ENCODE data around the gene UCK1.
A peak's percentile ranks its signal among the peaks of the same experiment; 100 is the strongest.

Gene UCK1

DNA sequence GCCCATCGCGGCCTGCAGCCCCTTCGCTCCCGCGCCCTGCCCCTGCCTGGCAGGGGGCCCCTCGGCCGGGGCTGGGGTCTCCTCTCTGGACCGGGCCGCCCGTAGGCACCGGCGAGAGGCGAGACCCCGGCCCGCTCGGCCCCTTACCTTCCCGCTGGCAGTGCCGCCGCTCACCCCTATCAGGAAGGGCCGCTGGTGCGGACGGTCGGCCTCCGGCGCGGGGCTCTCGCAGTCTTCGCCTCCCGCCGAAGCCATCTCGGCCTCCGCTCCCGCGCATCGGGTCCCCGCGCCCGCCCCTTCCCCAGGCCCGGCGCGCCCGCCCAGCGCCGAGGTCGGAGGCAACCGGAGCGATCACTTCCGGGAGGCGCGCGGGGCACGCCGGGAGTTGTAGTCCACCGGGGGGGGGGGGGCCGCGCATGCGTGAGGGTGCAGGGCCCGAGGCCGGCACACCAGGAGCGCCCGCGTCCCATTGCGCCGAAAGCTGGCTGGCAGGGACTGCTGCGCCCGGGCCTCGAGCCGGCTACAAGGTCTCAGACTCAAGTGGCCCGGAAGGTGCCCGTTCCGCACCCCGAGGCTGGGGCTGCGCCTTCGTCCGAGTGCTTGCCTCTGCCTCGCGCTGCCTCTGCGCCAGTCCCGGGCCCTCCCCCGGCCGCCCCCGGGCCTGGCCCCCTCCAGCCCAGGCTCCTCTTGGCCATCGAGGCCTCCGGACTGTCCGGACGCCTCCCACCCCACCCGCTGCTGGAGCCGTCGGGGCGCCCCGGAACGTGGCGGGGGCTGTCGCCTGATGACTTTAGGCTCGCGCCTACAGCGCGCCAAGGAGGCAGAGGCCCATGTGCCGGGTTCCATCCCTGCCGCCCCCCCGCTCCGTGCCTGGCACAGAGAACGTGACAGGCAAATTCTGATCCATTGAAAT is at the start of gene UCK1:
TSS of gene UCK1 (minus strand) at position 344 of the 913 bp plus-strand sequence. CDS start at position 255, 89 bp downstream.
- DNase-seq (ENCODE audit: extremely low spot score) = peak; percentile 99
- ChIA-PET POLR2A (no interaction called here), CTCF (no interaction called here)
- TF ChIP-seq, protein P1, sequence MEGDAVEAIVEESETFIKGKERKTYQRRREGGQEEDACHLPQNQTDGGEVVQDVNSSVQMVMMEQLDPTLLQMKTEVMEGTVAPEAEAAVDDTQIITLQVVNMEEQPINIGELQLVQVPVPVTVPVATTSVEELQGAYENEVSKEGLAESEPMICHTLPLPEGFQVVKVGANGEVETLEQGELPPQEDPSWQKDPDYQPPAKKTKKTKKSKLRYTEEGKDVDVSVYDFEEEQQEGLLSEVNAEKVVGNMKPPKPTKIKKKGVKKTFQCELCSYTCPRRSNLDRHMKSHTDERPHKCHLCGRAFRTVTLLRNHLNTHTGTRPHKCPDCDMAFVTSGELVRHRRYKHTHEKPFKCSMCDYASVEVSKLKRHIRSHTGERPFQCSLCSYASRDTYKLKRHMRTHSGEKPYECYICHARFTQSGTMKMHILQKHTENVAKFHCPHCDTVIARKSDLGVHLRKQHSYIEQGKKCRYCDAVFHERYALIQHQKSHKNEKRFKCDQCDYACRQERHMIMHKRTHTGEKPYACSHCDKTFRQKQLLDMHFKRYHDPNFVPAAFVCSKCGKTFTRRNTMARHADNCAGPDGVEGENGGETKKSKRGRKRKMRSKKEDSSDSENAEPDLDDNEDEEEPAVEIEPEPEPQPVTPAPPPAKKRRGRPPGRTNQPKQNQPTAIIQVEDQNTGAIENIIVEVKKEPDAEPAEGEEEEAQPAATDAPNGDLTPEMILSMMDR (IDR thresholded peaks at IDR 0.05; ENCODE audit: control extremely low read depth, extremely low read depth, low read depth, missing control alignments) = no peak

DNA sequence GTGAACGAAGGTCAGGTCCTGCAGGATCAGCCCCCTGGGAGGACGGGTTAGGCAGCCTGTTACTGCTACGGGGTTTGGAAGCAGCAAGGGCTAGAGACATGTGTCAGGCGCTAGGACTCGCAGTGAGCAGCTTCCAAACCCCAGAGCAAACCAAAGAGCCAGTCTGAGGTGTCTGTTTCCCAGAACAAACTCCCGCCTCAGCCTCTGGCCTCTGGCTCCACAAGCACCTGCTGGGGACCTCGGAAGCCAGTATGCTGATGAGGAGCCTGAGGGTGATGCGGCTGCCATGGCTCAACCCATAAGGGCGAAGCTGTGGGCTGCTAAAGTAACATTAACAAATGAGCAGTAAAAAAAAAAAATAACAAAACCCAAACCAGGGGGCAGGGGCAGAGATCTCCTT is 49.3 kb upstream of the UCK1 start:
- DNase-seq (ENCODE audit: extremely low spot score) = no peak
- TF ChIP-seq, protein P1 (IDR thresholded peaks at IDR 0.05; ENCODE audit: control extremely low read depth, extremely low read depth, low read depth, missing control alignments) = no peak
- ChIA-PET POLR2A (no interaction called here), CTCF (interaction anchor here (2.4 kb wide), 1 partner anchor 11 kb away, joined by 14 read pairs; no protein-coding TSS in a partner anchor)

DNA sequence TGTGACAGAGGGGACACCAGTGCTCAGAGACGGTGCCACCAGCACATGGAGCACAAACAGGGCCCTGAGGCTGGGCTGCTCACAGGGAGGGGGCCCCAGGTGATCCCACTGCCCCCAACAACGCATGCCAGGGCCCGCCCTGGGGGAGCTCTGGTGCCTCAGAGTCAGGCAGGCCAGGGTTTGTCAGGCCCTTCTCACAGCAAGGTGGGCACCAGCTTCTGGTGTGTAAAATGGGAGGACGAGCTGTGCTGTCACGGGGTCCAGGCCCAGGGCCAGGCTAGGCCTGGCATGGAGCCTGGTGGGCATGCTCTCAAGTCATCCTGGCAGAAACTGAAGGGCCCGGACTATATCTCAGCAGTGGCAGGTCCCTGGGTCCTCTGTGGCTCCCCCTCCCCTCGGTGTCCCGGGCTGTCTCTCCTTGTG is 48.7 kb upstream of the UCK1 start:
- ChIA-PET POLR2A (no interaction called here), CTCF (interaction anchor here (2.4 kb wide), 1 partner anchor 12 kb away, joined by 14 read pairs; no protein-coding TSS in a partner anchor)
- TF ChIP-seq, protein P1 (IDR thresholded peaks at IDR 0.05; ENCODE audit: control extremely low read depth, extremely low read depth, low read depth, missing control alignments) = no peak
- no peak for DNase-seq (ENCODE audit: extremely low spot score)

DNA sequence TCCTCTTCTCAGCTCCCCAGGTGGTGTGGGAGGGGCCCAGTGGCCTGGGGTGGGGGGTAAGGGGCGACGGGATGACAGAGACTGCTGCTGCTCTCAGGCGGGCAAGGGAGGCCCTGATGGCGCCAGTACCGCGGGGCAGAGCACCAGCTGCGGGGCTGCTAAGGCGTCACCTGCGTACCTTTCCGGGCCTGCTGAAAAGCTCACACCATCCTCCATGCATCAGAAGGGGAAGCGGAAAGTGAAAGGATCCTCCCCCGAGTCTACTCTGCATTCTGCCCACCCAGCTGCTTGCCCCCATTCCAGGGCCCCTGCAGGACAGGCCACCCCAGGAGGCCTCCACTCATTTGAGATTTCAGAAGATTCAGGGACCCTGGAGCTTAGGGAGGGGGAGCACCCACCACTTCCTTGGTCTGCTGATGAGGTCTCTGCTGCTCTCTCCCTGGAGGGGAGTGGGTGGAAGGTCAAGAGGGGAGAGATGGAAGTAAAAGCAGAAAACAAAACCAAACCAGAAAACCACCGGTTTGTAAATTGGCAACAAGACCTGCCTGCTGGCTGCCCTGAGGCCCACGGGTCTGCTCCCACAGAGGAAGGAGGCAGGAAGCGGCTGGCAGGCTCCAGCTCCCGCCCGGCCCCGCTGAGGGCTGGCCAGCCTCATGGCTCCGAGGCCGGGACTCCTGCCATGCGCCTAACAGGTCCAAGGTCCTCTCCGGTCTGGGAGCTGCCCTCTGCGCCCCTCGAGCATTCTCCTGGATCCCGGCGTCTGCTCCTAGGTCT is 47.9 kb upstream of the UCK1 start:
- CTCF ChIA-PET = interaction anchor here (0.9 to 2.4 kb wide), 3 partner anchors 13 to 164 kb away, joined by 3 to 14 read pairs (median 4); no protein-coding TSS in a partner anchor
- POLR2A ChIA-PET = interaction anchor here (0.6 kb wide), 1 partner anchor 43 kb away, joined by 3 read pairs; no protein-coding TSS in a partner anchor
- DNase-seq (ENCODE audit: extremely low spot score) = peak; percentile 81
- TF ChIP-seq, protein P1 (IDR thresholded peaks at IDR 0.05; ENCODE audit: control extremely low read depth, extremely low read depth, low read depth, missing control alignments) = no peak

DNA sequence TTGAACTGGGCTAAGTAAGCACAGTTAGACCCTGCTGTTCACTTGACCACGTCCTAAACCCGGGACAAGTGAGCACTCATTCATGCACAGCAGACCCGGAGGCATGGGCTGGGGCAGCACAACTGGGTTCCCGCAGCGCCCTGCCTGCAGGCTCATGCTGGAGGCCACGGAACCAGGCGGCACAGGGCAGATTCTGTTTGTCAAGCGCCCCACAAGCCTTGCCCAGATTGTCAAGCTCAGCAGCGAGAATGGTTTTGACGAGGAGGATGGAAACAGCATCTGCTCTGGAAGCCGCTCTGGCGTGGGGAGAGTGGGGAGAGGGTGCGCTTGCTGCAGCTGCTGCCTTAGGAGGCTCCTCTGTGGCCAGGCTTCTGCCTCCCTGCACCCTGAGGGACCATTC is 47.0 kb upstream of the UCK1 start:
- ChIA-PET POLR2A (no interaction called here), CTCF (interaction anchor here (1.0 to 2.4 kb wide), 2 partner anchors 14 to 20 kb away, joined by 3 to 14 read pairs; no protein-coding TSS in a partner anchor)
- no peak for DNase-seq (ENCODE audit: extremely low spot score)
- TF ChIP-seq, protein P1 (IDR thresholded peaks at IDR 0.05; ENCODE audit: control extremely low read depth, extremely low read depth, low read depth, missing control alignments) = no peak
